Sigmoid colon (tissue), 7 donors: ENCODE results near the gene IL23A. TPM values are rescaled to one million over a fixed set of nuclear protein-coding genes. Genes with fewer than 3 reads are reported as not detected.
"Not testable (repeated sequence)": the region's sequence is repeated elsewhere in the genome, so short reads cannot be mapped to it uniquely, and the experiment has no call there.

ENCODE experiments used
- DNase-seq: peaks from one replicate; pipeline ENCODE4 v3.0.0-alpha.2; 2019
- H3K27ac ChIP-seq, 4 donors: fragments of 200-600 bp; sonication (generic); one replicate each; pipeline ENCODE4 v1.5.1; 2016 to 2019; ENCODE audit warnings: mild to moderate bottlenecking in 1 of 4
- H3K27me3 ChIP-seq, 3 donors: fragments of 200-600 bp; sonication (generic); one replicate each; pipeline ENCODE4 v1.5.1; 2019; ENCODE audit warnings: mild to moderate bottlenecking in 1 of 3
- H3K36me3 ChIP-seq, 4 donors: fragments of 200-600 bp; sonication (generic); one replicate each; pipeline ENCODE4 v1.5.1; 2016 to 2019
- H3K4me1 ChIP-seq, 4 donors: fragments of 200-600 bp; sonication (generic); one replicate each; pipeline ENCODE4 v1.5.1; 2017 to 2019
- H3K4me3 ChIP-seq, 4 donors: fragments of 200-600 bp; sonication (generic); one replicate each; pipeline ENCODE4 v1.5.1; 2017 to 2019; ENCODE audit warnings: mild to moderate bottlenecking in 2 of 4, moderate library complexity in 1 of 4
- H3K9me3 ChIP-seq, 4 donors: fragments of 200-600 bp in 3 of 4; sonication (generic) in 3 of 4; one replicate each; pipeline versions ENCODE4 v1.5.1 to v1.6.1; 2013 to 2019
- CTCF ChIP-seq, 4 experiments: fragments of 450-650 bp in 3 of 4; fragments of 200-600 bp in 1 of 4; IDR thresholded peaks; one replicate each; pipeline ENCODE4 v1.5.1; 2016 to 2019; ENCODE audit warnings: antibody characterized with exemption in 4 of 4, mild to moderate bottlenecking in 3 of 4, moderate library complexity in 2 of 4
- EP300 ChIP-seq, 4 donors: sonication (generic); formaldehyde crosslinking; IDR thresholded peaks; one replicate each; pipeline ENCODE4 v1.6.1; 2017; ENCODE audit warnings: antibody characterized with exemption in 4 of 4
- POLR2A ChIP-seq, 2 donors: fragments of 450-650 bp; IDR thresholded peaks; one replicate each; pipeline ENCODE4 v1.6.1; 2016; ENCODE audit warnings: antibody characterized with exemption in 2 of 2, mild to moderate bottlenecking in 2 of 2, moderate library complexity in 2 of 2
- POLR2AphosphoS5 ChIP-seq, 4 donors: sonication (generic); formaldehyde crosslinking; IDR thresholded peaks; one replicate each; pipeline ENCODE4 v1.6.1; 2017; ENCODE audit warnings: antibody characterized with exemption in 4 of 4
- WGBS, 2 donors: extraction: QIAGEN DNeasy Blood & Tissue Kit; methylation state at CpG; one replicate each; pipeline ENCODE4 v1.1.7; 2013; 5-methylcytosine and 5-hydroxymethylcytosine counted together
- intact Hi-C: fragments of 100-400 bp; cut with DNase I; formaldehyde crosslinking; loops from one replicate; pipeline ENCODE4 v1.15.1; 2023
- polyA plus RNA-seq, 3 donors: library from polyadenylated mRNA; stranded (reverse); fragments of 200-250 nt; gene quantifications; one replicate each; pipeline ENCODE4 v1.2.3, GENCODE V29; 2013
- total RNA-seq, 4 donors: library from RNA; depleted of rRNA; stranded (reverse); fragments of >200 nt; gene quantifications; one replicate each; pipeline ENCODE4 v1.1.0, GENCODE V29; 2016
- donor health status: healthy with polysubstance abuse.
- donor health status: Bipolar disorder and iron deficiency.
- donor health status: healthy.

IL23A gene
- total and polyA plus RNA-seq, 7 donors: 3.6 TPM; not detected in 6

DNA sequence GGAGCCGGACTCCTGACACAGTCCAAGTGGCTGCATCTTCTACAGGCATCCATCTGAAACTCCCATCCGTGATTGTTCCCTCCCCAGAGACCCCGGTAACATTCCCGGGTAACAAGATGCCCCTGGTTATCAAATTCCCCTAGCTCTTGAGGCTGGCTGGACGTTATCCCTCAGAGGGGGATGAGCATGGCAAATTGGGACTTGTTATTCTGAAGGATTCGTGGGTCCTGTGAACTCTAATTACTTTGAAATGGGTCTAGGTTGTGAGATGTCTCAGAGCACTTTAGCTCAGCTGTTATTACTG lies 4.2 kb upstream of the IL23A start:
- Histone ChIP-seq H3K4me3 (peak overlapping the region; percentile 38 to 71 (median 62)), H3K27me3 (no peaks in the 10 kb centered on the region), H3K36me3 (peaks cover 0 to 2% (median 0%) of the 10 kb centered on the region in 4 donors), H3K27ac (peak overlapping the region; percentile 88 to 96 (median 94)), H3K9me3 (no peaks in the 10 kb centered on the region), H3K4me1 (peaks cover 0 to 22% (median 12%) of the 10 kb centered on the region in 4 donors)
- DNase-seq: no peak
- TF ChIP-seq POLR2AphosphoS5 (IDR thresholded peaks at IDR 0.05): no peak
- TF ChIP-seq CTCF (IDR thresholded peaks at IDR 0.05): peak in 1 of 4 experiments; percentile 3
- TF ChIP-seq EP300 (IDR thresholded peaks at IDR 0.05): no peak
- TF ChIP-seq POLR2A (IDR thresholded peaks at IDR 0.05): no peak
- 3 to 5% methylated on average over 6 of the region's 6 CpGs for WGBS, 2 donors
- intact Hi-C loops: loop anchor here (5.0 kb wide), 1 partner anchor 133 kb away; the partner anchor contains the start of gene SPRYD4

DNA sequence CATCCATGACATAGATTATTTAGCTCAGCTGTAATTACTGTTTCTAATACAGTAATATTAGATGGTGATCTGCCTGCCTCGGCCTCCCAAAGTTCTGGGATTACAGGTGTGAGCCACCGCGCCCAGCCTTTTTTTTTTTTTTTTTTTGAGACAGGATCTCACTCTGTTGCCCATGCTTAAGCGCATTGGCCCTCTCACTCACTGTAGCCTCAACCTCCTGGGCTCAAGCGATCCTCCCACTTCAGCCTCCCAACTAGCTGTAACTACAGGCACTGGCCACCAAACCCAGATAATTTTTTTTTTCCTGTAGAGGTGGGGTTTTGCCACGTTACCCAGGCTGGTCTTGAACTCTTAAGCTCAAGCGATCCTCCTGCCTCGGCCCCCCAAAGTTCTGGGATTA lies 3.2 kb upstream of the IL23A start:
- peaks cover 0 to 22% (median 12%) of the 10 kb centered on the region in 4 donors for H3K4me1 ChIP-seq
- H3K9me3 ChIP-seq, H3K36me3 ChIP-seq, H3K4me3 ChIP-seq, H3K27me3 ChIP-seq, H3K27ac ChIP-seq, DNase-seq, intact Hi-C loops: not testable (repeated sequence)
- WGBS, 2 donors: 94 to 96% methylated on average over 8 of the region's 8 CpGs

DNA sequence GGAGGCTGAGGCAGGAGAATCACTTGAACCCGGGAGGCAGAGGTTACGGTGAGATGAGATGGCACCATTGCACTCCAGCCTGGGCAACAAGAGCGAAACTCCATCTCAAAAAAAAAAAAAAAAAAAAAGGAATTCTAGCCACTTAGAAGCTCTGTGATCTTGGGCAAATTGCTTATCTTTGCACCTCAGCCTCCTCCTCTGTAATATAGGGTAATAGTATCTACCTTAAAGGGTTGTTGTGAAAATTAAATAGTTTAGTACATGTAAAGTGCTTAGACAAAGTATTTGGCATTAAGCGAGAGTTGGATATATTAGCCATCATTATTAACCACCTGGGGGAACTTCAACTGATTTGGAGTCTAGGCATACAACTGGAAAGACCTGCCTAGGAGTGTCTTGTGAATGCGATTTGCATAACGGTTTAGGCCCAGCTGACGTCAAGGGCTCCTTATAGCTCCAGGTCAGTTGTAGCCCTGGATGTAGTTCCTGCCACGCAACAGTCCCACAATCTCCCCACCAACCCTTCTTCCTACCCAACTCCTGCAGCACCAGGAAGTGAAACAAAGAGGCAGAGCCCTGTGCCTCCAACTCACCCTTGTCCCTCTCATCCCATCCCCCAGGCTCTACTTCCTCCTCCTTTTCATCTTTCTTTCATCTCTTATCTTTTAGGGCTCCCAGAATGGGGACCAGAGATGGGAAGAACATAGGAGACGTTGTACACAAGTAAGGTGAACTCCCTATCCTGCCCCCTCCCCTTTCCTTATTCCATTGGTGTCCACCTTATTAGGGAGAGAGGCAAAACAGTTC lies 2.1 kb upstream of the IL23A start:
- Histone ChIP-seq H3K27me3 (no peaks in the 10 kb centered on the region), H3K9me3 (no peaks in the 10 kb centered on the region), H3K36me3 (no peaks in the 10 kb centered on the region), H3K4me3 (no peak overlapping the region), H3K27ac (no peak overlapping the region), H3K4me1 (peaks cover 0 to 22% (median 12%) of the 10 kb centered on the region in 4 donors)
- 84% methylated on average over 9 of the region's 9 CpGs for WGBS, 2 donors
- DNase-seq: no peak
- intact Hi-C loops: no loop called here
- no peak for TF ChIP-seq CTCF (IDR thresholded peaks at IDR 0.05)
- no peak for TF ChIP-seq POLR2A (IDR thresholded peaks at IDR 0.05)
- TF ChIP-seq POLR2AphosphoS5 (IDR thresholded peaks at IDR 0.05): no peak
- TF ChIP-seq EP300 (IDR thresholded peaks at IDR 0.05): no peak

DNA sequence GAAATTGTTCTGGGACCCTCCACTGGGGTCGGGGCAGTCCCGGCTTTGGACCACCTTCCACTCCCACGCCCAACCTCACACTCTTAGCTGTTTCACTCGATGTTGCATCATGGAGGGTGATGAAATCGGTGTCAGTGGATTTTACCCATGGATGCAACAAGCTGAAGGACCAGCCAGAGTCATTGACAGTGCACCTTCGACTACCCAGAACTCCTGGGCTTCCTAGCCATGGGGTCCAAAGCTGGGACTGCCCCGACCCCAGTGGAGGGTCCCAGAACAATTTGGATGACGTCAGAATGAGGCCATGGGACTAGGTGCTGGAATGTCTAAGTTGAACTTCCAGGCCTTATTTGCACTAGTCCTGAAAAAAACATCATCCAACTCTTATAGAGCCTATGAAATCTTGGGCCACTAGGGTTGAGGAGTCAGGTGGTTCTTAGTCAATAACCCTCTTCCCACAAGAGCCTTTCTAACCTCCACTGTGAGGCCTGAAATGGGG lies 882 bp upstream of the IL23A start:
- intact Hi-C loops: no loop called here
- TF ChIP-seq POLR2AphosphoS5 (IDR thresholded peaks at IDR 0.05) (no peak), EP300 (IDR thresholded peaks at IDR 0.05) (no peak), POLR2A (IDR thresholded peaks at IDR 0.05) (no peak), CTCF (IDR thresholded peaks at IDR 0.05) (no peak)
- 86% methylated on average over 8 of the region's 8 CpGs for whole genome bisulfite sequencing, 2 donors

DNA sequence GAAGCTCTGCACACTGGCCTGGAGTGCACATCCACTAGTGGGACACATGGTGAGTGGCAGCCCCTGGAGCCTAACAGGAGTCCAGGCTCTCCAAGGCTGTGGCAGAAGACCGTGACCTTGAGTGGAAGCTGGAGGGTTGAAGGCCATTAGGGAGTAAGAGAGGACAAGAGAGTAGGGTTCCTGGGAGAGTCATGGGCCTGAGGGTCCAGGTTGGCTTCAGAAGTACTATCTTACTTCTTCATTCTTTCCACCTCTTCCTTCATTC lies 406 bp downstream of the IL23A start:
- no peaks in the 10 kb centered on the region for H3K27me3 ChIP-seq
- H3K27ac ChIP-seq: no peak overlapping the region
- intact Hi-C loops: no loop called here
- peaks cover 0 to 10% (median 2%) of the 10 kb centered on the region in 4 donors for H3K4me1 ChIP-seq
- WGBS, 2 donors: 90 to 96% methylated on average over 1 of the region's 1 CpG
- TF ChIP-seq CTCF (IDR thresholded peaks at IDR 0.05): no peak
- no peak for DNase-seq
- H3K4me3 ChIP-seq: no peak overlapping the region
- no peaks in the 10 kb centered on the region for H3K9me3 ChIP-seq
- H3K36me3 ChIP-seq: peaks cover 11 to 20% (median 16%) of the 10 kb centered on the region in 4 donors

More for the DNA sequence above, 882 bp upstream of the IL23A start:
- H3K4me3 ChIP-seq: no peak overlapping the region
- H3K4me1 ChIP-seq: peaks cover 0 to 16% (median 8%) of the 10 kb centered on the region in 4 donors
- no peak for DNase-seq
- H3K27me3 ChIP-seq: no peaks in the 10 kb centered on the region
- H3K9me3 ChIP-seq: no peaks in the 10 kb centered on the region
- no peak overlapping the region for H3K27ac ChIP-seq
- H3K36me3 ChIP-seq: peaks cover 0 to 7% (median 4%) of the 10 kb centered on the region in 4 donors
